ENCODE results near the gene JAKMIP1. TPM values are rescaled to one million over a fixed set of nuclear protein-coding genes. Genes with fewer than 3 reads are reported as not detected.

JAKMIP1 gene
- total RNA-seq, 1 experiment from 2014 or later = not detected

GRCh38 chr4:6230502-6230785 lies 30.1 kb upstream of the JAKMIP1 start:
- RAD21 ChIA-PET (ENCODE audit: low non-redundant PET in 1 of 2, low total read pairs in 2 of 2, uncharacterized antibody in 2 of 2, unreplicated experiment in 2 of 2) = no interaction called here
- no peak overlapping the region for H3K4me2 ChIP-seq (ENCODE audit: low read length)
- ATAC-seq = no peak
- TF ChIP-seq EGR1 (IDR thresholded peaks at IDR 0.05; ENCODE audit: low read depth) (no peak), ZNF274 (IDR thresholded peaks at IDR 0.05; ENCODE audit: low read depth, low read length) (no peak), SRF (IDR thresholded peaks at IDR 0.05; ENCODE audit: low read depth) (no peak), POLR2AphosphoS5 (IDR thresholded peaks at IDR 0.05; ENCODE audit: low read depth, low read length) (no peak), ZFX (IDR thresholded peaks at IDR 0.05) (no peak)
- POLR2A ChIA-PET = no interaction called here
- intact Hi-C loops (cut with micrococcal nuclease) = no loop called here
- H3K9me2 ChIP-seq (ENCODE audit: insufficient read depth) = no peaks in the 10 kb centered on the region
- no peaks in the 10 kb centered on the region for H3K27me3 ChIP-seq (ENCODE audit: insufficient read depth, low read length)
- no peak overlapping the region for H3K4me3 ChIP-seq (replicated peaks in 1 of 2; ENCODE audit: low read depth in 1 of 2, low read length in 2 of 2)
- no TSS peak for BruUV-seq (replicated peaks)
- no peak overlapping the region for H3K9ac ChIP-seq (ENCODE audit: low read length)
- CTCF ChIA-PET = no interaction called here
- no peak overlapping the region for H2AFZ ChIP-seq (ENCODE audit: low read depth, low read length, poor library complexity, severe bottlenecking)
- H3K79me2 ChIP-seq (ENCODE audit: insufficient read depth, low read length) = no peaks in the 10 kb centered on the region
- H4K20me1 ChIP-seq (ENCODE audit: insufficient read depth) = no peaks in the 10 kb centered on the region
- H3K9me3 ChIP-seq (ENCODE audit: control insufficient read depth in 1 of 2, insufficient read depth in 1 of 2, low read depth in 1 of 2, low read length in 2 of 2) = no peaks in the 10 kb centered on the region
- no peak for DNase-seq (ENCODE audit: low read depth, low spot score)
- no peaks in the 10 kb centered on the region for H3K4me1 ChIP-seq (ENCODE audit: control insufficient read depth in 1 of 2, insufficient read depth in 2 of 2, low read length in 2 of 2)
- no peaks in the 10 kb centered on the region for H3K36me3 ChIP-seq (ENCODE audit: control insufficient read depth in 1 of 2, insufficient read depth in 2 of 2, low read length in 2 of 2)
- no peak overlapping the region for H3K27ac ChIP-seq (ENCODE audit: low read depth, low read length)

DNA sequence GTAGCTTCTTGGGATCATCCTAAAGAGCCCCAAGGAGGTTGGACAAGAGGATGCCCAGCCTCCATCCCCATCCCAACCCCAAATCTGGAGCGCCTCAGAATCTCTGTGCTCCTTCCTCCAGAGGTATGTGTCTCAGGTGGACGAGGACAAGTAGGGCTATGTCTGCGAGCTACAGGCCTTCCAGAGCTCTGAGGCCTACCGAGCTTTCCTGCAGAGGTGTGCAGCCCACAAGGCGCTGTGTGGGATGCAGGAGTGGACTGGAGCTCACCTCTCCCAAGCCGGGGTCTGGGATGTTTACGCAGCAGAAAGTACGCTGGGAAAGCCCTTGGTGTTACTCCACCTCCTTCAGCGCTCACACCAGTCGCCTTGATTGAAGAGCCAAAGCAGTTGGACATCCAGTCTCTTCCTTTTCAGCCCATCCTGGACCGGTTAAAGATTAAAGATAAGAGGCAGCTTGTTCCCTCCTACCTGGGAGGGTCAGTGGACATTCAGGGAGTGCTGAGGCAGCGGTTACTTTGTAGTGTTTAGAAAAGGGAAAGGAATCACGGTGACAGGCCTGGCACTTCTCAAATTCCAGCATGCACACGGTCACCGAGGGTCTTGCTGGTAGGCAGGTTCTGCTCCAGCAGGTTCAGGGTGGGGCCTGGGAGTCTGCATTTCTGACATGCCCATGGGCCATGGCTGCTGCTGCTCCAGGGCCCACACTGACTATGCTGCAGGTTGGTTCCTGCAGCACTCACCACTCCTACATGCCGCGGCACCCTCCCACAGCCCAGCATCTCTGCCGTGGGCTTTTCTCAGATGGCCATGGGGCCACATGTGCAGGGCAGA lies 29.5 kb upstream of the JAKMIP1 start:
- Histone ChIP-seq H3K4me3 (replicated peaks in 1 of 2; ENCODE audit: low read depth in 1 of 2, low read length in 2 of 2) (no peak overlapping the region), H3K27ac (ENCODE audit: low read depth, low read length) (no peak overlapping the region), H2AFZ (ENCODE audit: low read depth, low read length, poor library complexity, severe bottlenecking) (no peak overlapping the region), H3K9ac (ENCODE audit: low read length) (no peak overlapping the region), H3K27me3 (ENCODE audit: insufficient read depth, low read length) (no peaks in the 10 kb centered on the region), H3K79me2 (ENCODE audit: insufficient read depth, low read length) (no peaks in the 10 kb centered on the region), H3K4me2 (ENCODE audit: low read length) (no peak overlapping the region), H3K9me3 (ENCODE audit: control insufficient read depth in 1 of 2, insufficient read depth in 1 of 2, low read depth in 1 of 2, low read length in 2 of 2) (no peaks in the 10 kb centered on the region), H3K36me3 (ENCODE audit: control insufficient read depth in 1 of 2, insufficient read depth in 2 of 2, low read length in 2 of 2) (no peaks in the 10 kb centered on the region), H3K4me1 (ENCODE audit: control insufficient read depth in 1 of 2, insufficient read depth in 2 of 2, low read length in 2 of 2) (no peaks in the 10 kb centered on the region), H4K20me1 (ENCODE audit: insufficient read depth) (no peaks in the 10 kb centered on the region), H3K9me2 (ENCODE audit: insufficient read depth) (no peaks in the 10 kb centered on the region)
- no TSS peak for BruUV-seq (replicated peaks)
- intact Hi-C loops (cut with micrococcal nuclease) = no loop called here
- RAD21 ChIA-PET (ENCODE audit: low non-redundant PET in 1 of 2, low total read pairs in 2 of 2, uncharacterized antibody in 2 of 2, unreplicated experiment in 2 of 2) = no interaction called here
- CTCF ChIA-PET = no interaction called here
- DNase-seq (ENCODE audit: low read depth, low spot score) (no peak), ATAC-seq (no peak)
- POLR2A ChIA-PET = no interaction called here
- TF ChIP-seq ELF1 (IDR thresholded peaks at IDR 0.05; ENCODE audit: borderline replicate concordance, low read depth) (no peak), YY1 (IDR thresholded peaks at IDR 0.05; ENCODE audit: extremely low read depth, insufficient replicate concordance, low read depth, low read length) (no peak), ATF3 (IDR thresholded peaks at IDR 0.05) (no peak), FOSL1 (IDR thresholded peaks at IDR 0.05; ENCODE audit: low read depth) (no peak), CBX3 (IDR thresholded peaks at IDR 0.05; ENCODE audit: low read depth) (no peak), SP1 (IDR thresholded peaks at IDR 0.05; ENCODE audit: low read depth) (no peak), POLR2A (IDR thresholded peaks at IDR 0.05; ENCODE audit: borderline replicate concordance, extremely low read depth, insufficient read depth, insufficient read length) (no peak), CEBPB (IDR thresholded peaks at IDR 0.05; ENCODE audit: low read depth) (no peak), TCF7L2 (IDR thresholded peaks at IDR 0.05; ENCODE audit: borderline replicate concordance, extremely low read depth, insufficient read depth, insufficient read length) (no peak), ZFX (IDR thresholded peaks at IDR 0.05) (no peak), SIN3A (IDR thresholded peaks at IDR 0.05; ENCODE audit: low read depth) (no peak)
- TF ChIP-seq, protein P1, sequence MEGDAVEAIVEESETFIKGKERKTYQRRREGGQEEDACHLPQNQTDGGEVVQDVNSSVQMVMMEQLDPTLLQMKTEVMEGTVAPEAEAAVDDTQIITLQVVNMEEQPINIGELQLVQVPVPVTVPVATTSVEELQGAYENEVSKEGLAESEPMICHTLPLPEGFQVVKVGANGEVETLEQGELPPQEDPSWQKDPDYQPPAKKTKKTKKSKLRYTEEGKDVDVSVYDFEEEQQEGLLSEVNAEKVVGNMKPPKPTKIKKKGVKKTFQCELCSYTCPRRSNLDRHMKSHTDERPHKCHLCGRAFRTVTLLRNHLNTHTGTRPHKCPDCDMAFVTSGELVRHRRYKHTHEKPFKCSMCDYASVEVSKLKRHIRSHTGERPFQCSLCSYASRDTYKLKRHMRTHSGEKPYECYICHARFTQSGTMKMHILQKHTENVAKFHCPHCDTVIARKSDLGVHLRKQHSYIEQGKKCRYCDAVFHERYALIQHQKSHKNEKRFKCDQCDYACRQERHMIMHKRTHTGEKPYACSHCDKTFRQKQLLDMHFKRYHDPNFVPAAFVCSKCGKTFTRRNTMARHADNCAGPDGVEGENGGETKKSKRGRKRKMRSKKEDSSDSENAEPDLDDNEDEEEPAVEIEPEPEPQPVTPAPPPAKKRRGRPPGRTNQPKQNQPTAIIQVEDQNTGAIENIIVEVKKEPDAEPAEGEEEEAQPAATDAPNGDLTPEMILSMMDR (IDR thresholded peaks at IDR 0.05 in 2 of 3, conservative IDR thresholded peaks at IDR 0.05 in 1 of 3; ENCODE audit: borderline replicate concordance in 1 of 3, insufficient read depth in 1 of 3, low read depth in 2 of 3, low read length in 2 of 3) = no peak
- TF ChIP-seq, protein P2, sequence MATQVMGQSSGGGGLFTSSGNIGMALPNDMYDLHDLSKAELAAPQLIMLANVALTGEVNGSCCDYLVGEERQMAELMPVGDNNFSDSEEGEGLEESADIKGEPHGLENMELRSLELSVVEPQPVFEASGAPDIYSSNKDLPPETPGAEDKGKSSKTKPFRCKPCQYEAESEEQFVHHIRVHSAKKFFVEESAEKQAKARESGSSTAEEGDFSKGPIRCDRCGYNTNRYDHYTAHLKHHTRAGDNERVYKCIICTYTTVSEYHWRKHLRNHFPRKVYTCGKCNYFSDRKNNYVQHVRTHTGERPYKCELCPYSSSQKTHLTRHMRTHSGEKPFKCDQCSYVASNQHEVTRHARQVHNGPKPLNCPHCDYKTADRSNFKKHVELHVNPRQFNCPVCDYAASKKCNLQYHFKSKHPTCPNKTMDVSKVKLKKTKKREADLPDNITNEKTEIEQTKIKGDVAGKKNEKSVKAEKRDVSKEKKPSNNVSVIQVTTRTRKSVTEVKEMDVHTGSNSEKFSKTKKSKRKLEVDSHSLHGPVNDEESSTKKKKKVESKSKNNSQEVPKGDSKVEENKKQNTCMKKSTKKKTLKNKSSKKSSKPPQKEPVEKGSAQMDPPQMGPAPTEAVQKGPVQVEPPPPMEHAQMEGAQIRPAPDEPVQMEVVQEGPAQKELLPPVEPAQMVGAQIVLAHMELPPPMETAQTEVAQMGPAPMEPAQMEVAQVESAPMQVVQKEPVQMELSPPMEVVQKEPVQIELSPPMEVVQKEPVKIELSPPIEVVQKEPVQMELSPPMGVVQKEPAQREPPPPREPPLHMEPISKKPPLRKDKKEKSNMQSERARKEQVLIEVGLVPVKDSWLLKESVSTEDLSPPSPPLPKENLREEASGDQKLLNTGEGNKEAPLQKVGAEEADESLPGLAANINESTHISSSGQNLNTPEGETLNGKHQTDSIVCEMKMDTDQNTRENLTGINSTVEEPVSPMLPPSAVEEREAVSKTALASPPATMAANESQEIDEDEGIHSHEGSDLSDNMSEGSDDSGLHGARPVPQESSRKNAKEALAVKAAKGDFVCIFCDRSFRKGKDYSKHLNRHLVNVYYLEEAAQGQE (IDR thresholded peaks at IDR 0.05; ENCODE audit: low read depth) = no peak
